ENCODE data around the gene NKAIN2.

Gene NKAIN2

DNA sequence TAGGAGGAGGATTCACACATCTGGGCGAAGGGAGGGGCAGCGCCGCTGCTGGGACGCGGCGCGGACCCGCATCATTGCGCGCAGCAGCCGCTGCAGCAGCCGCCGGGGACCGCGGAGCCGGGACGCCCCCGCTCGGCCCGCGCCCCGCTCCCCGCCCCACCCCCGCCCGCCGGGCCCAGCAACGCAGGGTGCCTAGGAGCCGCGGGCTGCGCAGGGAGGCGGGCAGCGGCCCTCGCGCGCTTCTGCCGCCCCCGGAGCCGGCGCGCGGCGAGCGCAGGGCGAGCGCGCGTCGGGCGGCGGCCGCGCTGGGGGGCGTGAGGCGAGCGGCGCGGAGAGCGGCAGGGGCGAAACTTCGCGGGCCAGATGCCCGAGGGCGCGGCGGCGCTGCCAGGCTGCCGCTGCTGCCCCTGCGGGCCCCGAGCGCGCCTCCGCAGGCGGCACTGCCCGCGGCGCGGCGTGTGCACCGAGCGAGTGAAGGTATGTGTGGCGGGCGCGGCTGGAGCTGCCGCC lies at the start of gene NKAIN2:
TSS of gene NKAIN2 (plus strand) at position 362 of the 510 bp plus-strand sequence.
- DNase-seq = no peak

DNA sequence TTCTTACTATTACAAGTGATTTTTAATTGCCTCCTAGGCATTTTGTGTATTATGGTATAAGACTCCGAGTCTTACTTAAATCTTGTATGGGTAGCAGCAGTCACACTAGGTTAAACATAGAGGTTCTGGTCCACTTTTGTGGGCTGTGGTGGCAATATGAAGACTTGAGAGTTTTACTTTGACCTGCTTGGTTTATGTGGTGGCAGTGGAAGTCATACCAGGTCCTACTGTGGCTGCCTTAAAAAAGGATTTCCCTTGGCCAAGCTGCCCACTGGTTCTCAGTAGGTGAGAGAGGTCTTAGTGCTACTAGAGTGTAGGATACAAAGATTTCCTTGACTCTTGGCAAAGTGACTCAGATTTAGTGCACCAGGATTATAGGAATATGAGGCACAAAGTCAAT lies 44.2 kb upstream of the NKAIN2 start:
- no peak for DNase-seq

DNA sequence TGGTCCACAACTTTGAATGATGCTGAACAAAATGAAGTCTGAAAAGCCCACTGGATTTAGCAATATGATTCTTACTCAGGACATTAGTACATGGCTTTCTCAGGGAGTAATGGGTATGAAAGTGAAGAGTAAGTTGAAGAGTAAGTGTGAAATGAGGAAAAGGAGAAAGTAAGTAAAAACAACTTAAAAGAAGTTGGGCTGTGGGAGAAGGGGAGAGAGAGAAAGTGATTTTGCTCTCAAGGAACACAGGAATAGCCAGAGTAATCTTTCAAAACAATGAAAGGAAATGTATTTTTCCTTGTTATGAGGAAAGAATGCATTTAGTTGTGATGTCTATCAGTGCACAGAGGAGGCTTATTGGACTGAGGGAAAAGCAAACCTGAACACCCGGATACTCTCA lies 39.8 kb upstream of the NKAIN2 start:
- DNase-seq = no peak

DNA sequence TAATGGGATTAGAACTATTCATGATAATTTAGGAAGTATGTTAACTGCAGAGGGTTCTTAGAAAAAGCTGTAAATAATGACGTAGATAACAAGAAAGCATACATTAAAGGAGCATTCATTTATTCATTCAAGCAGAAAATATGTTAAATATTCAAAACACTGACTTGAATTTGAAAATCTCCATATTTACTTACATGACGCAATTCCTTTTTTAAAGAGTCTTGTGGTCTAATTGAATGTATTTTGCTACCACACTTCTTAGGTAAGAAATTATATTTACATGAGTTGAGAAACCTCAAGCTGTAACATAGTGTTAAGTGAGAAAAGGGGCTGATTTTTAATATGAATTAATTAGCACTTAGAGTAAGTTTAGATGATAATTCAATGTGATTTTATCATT lies 38.9 kb upstream of the NKAIN2 start:
- no peak for DNase-seq

DNA sequence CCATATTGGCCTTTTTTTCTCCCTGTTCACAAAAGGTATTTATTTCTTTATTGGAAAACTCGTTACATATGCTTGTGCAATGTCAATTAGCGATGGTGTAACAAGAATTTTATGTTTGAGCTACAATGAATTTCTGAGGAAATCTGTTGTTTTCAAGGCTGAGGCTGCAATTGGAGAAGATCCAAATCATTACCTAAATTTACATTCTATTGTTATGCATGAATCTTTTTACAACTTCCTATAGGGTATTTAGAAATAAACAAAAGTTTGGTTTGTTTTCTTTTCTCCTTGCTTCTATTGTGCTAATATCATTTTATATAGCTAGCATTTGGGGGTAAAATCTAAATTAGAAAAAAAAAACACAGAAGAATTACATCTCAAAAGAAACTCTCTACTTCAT lies 34.7 kb upstream of the NKAIN2 start:
- no peak for DNase-seq

DNA sequence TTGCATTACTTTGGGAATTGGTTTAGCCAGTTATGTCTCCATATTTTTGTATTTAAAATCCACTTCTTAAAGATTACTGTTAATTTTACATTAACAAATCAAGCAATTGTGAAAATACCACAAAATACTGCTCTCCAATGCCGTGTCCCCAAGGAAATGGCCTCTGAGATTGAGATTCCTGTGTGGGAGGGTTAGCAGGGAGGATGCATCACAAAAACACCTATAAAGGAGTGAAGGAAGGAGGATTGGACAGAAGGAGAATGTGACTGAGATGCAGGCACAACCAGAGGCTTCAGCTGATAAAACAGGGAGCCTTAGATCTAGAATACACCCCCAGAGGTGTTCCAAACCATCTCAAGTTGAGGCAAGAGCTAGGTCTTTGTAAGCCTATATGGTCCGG lies 34.2 kb upstream of the NKAIN2 start:
- DNase-seq = no peak

DNA sequence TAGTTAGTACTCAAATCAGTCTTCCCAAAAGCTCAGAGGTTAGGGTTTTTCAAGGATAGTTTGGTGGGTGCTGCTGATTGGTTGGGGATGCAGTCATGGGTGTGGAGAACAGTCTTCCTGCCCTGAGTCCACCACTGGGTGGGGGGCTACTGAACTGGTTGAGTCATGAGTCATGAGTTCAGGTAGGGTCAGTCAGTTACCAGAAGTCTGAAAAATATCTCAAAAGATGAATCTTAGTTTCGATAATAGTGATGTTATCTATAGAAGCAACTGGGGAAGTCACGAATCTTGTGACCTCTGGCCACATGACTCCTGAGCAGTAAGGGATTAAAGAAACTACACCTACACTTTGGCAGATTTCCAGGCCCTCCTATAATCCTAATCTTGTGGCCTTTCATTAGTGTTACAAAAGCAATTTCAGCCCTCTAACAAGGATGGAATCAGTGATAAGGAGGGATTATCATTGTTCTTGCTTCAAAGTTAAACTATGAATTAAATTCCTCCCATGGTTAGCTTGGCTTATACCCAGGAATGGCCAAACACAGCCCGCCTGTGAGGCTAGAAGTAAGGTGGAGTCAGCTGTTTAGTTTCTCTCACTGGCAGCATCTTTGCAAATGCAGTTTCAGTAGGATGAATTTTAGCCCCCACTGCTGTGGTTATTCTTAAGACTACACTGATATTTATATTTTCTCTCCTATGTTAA lies 33.3 kb upstream of the NKAIN2 start:
- DNase-seq = no peak

DNA sequence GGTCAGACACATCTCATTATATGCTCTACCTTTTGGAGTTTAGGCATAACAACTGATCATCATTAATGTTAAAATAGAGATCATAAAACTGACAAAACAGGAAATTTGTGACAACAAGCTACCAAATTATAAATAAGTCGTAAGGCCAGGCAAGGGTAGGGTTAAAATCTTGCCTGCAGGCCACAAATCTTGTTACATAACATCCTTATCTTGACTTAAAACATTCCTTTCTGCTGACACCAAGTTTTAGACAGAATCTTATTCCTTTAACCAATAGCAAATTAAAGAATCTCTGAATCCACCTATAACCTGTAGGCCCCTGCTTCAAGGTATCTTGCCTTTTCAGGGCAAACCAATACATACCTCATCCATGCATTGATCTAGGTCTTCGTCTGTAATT lies 32.5 kb upstream of the NKAIN2 start:
- DNase-seq = no peak

DNA sequence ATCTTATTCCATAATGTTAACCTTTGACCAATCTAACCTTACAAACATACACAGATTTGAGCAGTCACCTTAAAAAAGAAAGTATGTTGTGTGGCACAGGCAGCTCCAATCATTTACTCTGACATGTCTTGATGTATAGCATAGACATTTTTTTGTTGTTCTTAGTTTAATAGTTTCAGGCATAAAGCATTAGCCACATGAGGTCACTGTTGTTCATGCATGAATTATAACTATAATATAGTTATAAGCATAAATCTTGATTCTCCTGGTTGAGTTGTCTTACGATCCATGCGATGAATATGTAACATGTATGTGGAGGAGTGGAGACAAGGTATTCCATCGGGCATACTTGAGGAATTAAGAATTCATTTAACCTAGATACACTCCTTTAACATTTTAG lies 26.1 kb upstream of the NKAIN2 start:
- no peak for DNase-seq

DNA sequence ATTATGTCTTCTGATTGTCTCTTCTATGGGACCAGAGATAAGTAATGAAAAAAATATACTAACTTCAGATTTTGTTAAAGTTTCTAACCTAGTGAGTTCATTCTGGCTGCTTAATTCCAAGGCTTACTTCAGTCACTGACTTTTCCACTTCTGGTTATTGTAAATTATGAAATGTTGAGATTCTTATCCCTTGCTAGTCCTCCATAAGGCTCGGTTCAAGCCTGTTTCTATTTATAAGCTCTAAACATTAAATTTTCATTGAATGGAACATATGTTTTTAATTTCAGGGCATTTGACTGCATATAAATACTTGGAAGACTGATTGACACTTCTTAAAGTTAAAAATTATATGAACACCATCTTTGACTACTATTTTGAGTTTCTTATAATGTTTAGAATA lies 23.6 kb upstream of the NKAIN2 start:
- DNase-seq = no peak

DNA sequence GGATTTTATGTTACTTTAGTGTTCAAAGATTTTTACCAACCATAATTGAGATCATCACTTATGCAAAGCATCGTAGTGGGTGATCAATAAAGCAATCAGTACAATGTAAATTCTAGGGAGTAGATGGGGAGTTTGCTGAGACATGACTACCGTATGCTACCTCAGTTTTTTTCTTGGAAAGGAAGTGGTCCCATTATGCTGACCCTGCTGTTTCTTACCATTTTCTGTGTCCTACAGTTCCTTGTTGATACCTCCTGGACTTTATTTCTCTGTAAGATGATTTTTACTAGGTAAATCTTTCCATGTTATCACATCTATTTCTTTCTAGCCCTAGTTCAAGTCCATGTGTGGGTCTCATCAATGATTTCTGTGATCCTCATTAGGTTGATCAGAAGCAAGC lies 19.3 kb upstream of the NKAIN2 start:
- no peak for DNase-seq

DNA sequence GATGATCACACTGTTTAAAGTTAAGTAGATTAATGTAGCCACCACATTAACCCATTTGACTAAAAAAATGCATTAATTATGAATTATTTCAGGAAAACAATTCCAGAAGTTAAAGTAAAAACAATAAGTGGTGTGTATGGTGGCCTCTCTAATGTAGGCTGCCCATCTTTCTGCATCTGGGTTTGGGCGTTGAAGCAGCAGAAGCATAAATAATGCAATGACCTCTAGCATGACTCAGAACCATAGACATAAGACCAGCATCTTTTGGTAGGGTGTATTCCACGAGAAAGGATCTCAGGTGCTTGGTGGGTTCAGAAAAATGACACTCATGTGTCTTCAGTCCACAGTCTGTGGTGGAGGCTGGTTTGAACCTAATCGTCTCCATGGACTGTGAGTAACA lies 18.6 kb upstream of the NKAIN2 start:
- no peak for DNase-seq

DNA sequence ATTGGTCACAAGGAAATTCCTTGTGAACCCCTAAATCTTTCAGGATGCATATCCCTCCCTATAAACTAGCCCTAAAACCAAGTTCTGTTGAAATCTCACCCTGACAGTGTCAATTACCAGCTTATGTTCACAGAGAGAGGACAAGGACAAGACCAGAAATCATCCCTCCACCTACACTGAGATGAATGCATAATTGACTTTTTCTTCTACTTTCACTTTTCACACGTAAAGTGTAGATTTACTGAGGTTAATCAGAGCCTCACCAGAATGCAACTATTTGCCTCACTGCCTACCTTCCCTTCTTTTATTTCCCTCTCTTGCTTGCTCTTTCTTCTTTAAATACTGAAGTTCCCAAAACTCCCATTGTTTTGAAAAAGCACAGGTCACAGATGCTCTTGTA lies 15.3 kb upstream of the NKAIN2 start:
- no peak for DNase-seq

DNA sequence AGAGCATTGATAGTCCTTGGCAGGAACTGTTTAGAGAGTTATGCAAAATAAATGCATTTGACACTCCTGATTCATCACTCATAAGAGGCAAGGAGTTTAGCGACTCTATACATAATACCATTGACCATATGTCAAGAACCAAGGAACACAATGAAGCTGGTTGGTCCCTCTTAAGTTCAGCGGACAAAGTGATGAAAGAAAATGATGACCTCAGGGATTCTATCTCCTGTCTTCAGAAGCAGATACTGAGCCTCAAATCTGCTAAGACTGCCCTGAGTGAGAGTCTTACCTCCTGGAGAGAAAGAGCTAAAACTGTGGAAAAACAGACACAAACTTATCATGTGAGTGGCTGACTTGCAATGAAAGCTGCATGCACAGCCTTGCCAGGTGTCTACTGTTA lies 9.5 kb upstream of the NKAIN2 start:
- DNase-seq = no peak

DNA sequence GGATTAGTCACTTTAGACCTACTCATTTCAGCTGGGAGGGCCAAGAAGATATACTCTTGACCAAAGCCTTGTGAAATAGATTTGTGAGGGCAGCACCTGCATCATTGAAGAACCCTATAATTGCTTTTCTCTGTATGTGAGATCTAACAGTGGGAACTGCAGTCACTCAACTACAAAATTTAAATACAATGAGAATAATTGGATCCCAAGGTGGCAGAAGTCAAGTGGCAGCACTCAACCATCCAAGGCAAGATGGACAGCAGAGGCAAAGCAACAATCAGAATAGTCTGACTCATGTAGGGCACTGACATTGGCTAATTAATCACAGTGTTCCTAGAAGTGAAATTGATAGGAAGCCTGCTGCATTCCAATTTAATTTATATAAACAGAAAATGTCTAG lies 8.9 kb upstream of the NKAIN2 start:
- DNase-seq = no peak

DNA sequence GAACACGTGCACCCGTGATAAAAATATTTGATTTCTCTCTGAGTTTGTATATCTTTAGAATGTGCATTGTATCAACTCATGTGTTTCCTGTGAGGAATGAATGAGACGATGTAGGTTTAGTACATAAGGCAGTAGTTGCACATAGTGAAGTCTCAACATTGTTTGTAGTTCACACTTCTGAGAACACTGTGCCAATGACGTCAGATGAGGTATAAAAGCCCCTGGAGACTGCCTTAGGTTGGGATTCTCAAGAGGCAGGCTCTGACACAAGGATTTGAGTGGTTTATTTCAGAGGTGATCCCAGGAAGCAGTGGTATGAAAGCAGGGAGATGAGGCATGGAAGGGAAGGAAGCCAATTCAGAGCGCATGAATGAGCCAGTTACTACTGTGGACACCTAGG lies 2.6 kb upstream of the NKAIN2 start:
- DNase-seq = no peak

DNA sequence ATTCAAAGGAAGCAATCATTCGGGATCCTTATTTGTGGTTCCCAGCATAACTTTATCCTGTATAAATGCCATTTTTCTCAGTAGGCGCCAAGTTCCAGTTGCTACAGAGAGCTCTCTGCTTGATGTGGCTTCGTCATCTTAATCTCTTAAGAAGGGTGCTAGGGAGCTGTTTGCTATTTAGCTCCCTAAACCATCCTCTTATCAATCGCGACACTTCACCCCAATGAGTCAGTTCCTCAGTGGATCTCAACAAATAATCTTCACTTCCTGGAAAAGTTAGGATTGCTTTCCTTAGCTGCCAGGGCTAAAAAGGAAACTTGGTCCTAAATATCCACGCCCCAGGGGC lies 1.3 kb upstream of the NKAIN2 start:
- no peak for DNase-seq

DNA sequence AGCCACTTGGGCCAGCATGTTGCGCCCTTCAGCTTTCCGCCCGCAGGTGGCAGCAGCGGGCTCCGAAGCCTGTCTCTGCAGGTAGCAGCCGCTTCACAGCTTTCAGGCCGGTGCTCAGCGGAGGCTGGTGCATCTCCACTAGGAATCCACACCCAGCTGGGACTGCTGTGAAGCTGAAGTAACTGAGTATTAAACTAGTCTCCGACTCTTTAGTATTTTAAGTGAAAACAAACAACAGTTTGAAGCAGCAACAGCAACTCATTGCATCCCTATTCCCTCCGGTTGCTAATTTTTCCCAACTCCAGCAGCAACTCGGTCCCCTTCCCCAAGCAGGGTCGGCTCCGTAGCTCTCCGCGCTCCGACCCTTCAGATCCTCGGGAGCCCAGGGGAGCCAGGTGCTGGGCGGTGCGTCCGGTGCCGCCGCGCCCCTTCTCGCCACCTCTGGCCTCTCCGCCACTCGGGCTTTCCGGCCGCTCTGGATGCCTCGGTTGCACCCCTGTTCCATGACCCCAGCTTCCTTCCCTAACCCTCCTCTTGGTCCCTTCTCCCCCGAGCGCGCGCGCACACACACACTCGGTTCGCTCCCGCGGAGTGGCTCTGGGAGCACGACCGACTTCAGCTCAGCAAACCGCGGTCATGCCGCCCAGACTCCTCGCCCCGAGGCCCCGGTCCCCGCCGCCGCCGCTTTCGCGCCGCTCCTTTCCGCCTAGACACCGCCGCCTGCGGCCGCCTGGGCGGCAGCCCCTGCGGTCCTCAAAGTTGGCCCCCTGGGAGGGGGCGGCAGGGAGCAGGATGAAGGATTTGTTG lies 765 bp upstream of the NKAIN2 start:
- DNase-seq = no peak

DNA sequence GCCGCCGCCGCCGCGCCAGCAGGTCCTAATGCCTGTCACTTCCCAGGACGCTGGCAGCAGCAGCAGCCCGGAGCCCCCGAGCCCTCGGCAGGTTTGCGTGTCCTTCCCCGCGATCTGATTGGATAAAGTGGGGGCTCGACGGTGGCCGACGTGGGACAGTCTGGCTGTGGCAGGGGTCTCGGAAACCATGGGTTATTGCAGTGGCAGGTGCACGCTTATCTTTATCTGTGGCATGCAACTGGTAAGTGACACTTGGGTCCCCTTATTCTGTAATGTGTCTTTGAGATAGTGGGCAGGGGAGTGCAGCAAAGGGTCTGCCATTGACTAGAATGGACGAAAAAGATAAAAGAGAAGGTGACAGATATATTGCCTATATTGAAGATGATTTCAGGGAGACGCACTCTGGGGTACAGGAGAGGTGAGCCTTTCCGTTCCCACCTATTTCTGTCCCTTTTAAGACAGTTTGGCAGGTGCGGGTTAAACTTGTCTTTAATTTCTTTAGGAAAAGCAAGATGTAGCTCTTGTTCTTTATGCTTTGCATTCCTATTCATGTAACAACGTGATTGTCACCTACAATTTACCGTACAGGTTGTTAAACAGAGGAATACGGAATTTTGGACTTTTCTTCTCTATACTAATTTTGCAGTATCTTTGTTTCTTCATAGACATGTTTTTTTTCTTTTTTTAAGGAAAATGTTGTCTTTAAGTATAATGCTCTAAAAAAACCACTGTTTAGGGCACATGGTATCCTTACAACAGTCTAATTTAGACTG lies 535 bp downstream of the NKAIN2 start:
- no peak for DNase-seq

DNA sequence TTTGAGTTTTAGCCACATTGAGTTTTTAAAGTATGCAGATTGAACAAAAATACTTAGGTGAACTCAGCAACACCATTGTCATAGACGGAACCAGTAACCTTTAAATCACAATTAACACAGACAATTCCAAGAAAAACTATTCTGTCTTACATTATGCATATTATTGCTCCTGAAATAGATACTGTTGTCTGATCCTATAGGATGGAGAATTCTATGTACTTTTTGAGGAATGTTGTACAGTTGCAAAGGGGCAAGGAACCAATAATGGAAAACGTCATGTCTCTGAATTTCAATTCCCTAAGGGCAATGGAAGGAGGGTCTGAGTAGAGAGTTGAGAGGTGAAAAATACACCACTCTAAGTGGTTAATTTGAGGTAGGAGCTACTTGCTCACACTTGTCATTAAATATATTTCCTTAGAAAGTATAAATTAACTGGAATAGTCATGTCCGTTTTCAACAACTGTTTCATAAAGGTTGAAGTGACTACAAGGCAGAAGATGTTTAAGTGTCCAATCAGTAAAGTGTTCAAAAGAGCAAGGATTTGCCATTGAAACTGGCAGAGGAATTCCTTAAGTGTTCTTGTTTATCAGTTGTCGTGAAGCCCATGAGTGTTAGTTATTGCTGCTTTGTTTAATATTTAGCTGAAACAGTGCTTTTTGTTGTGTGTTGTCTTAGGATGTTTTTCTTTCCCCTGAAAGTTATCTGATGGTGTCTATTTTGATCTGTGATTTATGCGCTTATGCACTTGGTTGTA lies 1.3 kb downstream of the NKAIN2 start:
- no peak for DNase-seq

DNA sequence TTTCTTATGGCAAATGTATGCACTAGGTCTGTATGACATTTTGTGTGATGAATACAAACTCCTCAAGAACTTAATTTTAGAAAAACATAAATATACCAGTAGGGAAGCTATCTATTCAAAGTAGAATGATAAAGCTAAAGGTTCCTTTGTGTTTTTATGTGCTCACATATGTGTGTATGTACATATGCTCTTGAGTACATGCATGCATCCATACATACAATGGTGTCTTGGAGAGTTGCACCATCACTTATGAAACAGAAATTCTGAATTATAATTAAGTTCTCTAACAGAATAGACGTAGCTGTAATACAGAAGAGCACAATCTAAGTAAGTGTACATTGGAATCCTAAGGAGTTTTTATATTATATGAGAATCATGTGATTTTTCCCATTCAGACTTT lies 2.3 kb downstream of the NKAIN2 start:
- no peak for DNase-seq

DNA sequence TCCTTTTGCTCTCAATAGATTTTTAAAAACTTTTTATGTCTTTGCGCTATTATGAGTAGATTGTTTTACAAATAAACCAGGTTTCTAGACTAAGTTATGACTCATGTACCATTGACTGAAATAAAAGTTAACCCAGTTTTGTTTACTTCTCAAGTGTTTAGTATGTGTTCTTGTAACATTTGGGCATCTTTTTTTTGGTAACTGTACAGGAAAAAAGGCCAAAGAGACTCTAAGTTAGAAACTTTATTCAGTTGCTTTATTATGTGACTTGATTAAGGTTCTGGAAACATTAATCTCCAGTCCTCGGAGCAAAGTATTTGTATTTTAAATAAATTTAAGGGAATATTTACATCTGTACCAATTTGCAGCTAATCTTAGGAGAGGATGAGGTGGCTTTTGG lies 2.9 kb downstream of the NKAIN2 start:
- no peak for DNase-seq

DNA sequence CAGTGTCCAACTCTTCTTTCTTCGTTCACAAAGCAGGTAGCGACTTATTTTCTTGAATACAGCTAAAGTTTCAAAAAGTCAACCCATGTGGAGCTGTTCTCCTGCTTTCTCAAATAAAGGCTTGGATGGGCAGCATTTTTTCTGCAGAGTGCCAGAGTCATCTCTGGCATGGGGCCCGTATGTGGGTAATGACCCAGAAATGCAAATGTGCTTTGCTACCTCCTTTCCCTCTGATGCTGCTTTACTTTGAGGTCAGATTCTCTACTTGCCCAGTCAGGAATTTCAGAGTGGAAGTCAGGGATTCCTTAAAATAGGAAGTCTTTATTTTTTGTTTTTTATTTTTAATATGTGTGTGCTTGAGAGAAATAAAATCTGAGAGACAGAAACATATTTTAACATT lies 4.9 kb downstream of the NKAIN2 start:
- no peak for DNase-seq

All from GOT3 (cell line).